Colonic mucosa (tissue), 4 donors: Measurements from ENCODE around the gene MACROD2. TPM values are rescaled to one million over a fixed set of nuclear protein-coding genes. Genes with fewer than 3 reads are reported as not detected.

Experiments
- DNase-seq: peaks from one replicate; pipeline ENCODE4 v3.0.0-alpha.2; 2020
- H3K27ac ChIP-seq: fragments of 200-600 bp; one replicate; pipeline ENCODE4 v1.8.0; 2021
- H3K27me3 ChIP-seq: fragments of 200-600 bp; one replicate; pipeline ENCODE4 v1.8.0; 2021
- H3K36me3 ChIP-seq: fragments of 200-600 bp; one replicate; pipeline ENCODE4 v1.8.0; 2021
- H3K4me1 ChIP-seq: fragments of 200-600 bp; one replicate; pipeline ENCODE4 v1.8.0; 2021; ENCODE audit warnings: mild to moderate bottlenecking
- H3K4me3 ChIP-seq: fragments of 200-600 bp; one replicate; pipeline ENCODE4 v1.8.0; 2021
- H3K9ac ChIP-seq, 2 donors: one replicate each; pipeline ENCODE4 v1.7.0; 2013; ENCODE audit warnings: control low read depth in 2 of 2, low read depth in 2 of 2, low read length in 2 of 2
- H3K9me3 ChIP-seq: fragments of 200-600 bp; one replicate; pipeline ENCODE4 v1.8.0; 2021
- CTCF ChIP-seq: fragments of 200-600 bp; IDR thresholded peaks from one replicate; pipeline ENCODE4 v1.8.0; 2022; ENCODE audit warnings: antibody characterized with exemption, mild to moderate bottlenecking
- intact Hi-C: fragments of 100-400 bp; cut with DNase I; formaldehyde crosslinking; loops from one replicate; pipeline ENCODE4 v1.14.1; 2022
- total RNA-seq, 2 donors: library from RNA; stranded (reverse); fragmentation: NEBNext Ultra II Directional in 1 of 2; extraction: Animal tissue kit (Norgen Biotek cat#: 25700) in 1 of 2; gene quantifications; one replicate each; pipeline ENCODE4 v1.2.1, GENCODE V29; 2021
- donor health status: healthy.
- donor health status: DM: no; HTN: no; CAD: no.
- donor health status: DM: no; HTN: no; CAD: no.

The MACROD2 gene
- total RNA-seq, 2 donors from 2014 or later: 3.2 to 3.3 TPM

GRCh38 chr20:14633507-14633906 is 638.2 kb downstream of the MACROD2 start:
- no peak for DNase-seq
- Histone ChIP-seq H3K27me3 (no peaks in the 10 kb centered on the region), H3K27ac (no peak overlapping the region), H3K9ac (no peak overlapping the region), H3K4me1 (no peaks in the 10 kb centered on the region), H3K9me3 (no peaks in the 10 kb centered on the region), H3K4me3 (no peak overlapping the region), H3K36me3 (no peaks in the 10 kb centered on the region)
- intact Hi-C loops: no loop called here
- TF ChIP-seq CTCF: no peak

GRCh38 chr20:14634665-14635064 is 639.3 kb downstream of the MACROD2 start:
- Histone ChIP-seq H3K9ac (no peak overlapping the region), H3K27ac (no peak overlapping the region), H3K4me3 (no peak overlapping the region), H3K9me3 (no peaks in the 10 kb centered on the region), H3K4me1 (no peaks in the 10 kb centered on the region), H3K36me3 (no peaks in the 10 kb centered on the region), H3K27me3 (no peaks in the 10 kb centered on the region)
- DNase-seq: no peak
- no peak for TF ChIP-seq CTCF
- intact Hi-C loops: no loop called here

DNA sequence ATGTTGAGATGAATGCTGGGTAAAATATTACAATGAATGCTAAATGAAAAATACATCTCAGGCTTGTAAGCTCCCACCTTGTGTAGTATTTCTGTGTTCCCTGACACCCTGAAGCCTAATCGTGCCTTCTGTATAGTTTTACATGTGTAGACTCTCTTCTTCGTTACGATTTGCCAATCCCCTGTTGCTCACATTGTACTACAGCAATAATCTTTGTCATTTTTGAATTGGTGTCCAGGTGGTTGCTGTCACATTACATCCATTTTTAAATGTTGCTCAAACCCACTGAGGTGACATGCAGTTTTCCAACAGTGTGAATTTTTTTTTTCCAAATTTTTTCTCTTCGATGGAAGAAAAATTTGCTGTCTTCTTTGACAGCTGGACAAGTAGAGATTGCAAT is 642.1 kb downstream of the MACROD2 start:
- no peak overlapping the region for H3K4me3 ChIP-seq
- H3K27me3 ChIP-seq: no peaks in the 10 kb centered on the region
- no peak overlapping the region for H3K27ac ChIP-seq
- no peaks in the 10 kb centered on the region for H3K9me3 ChIP-seq
- H3K9ac ChIP-seq: no peak overlapping the region
- H3K4me1 ChIP-seq: no peaks in the 10 kb centered on the region
- intact Hi-C loops: no loop called here
- no peak for TF ChIP-seq CTCF
- DNase-seq: no peak
- no peaks in the 10 kb centered on the region for H3K36me3 ChIP-seq

- no peak overlapping the region for H3K27ac ChIP-seq
- no peaks in the 10 kb centered on the region for H3K36me3 ChIP-seq
- no peaks in the 10 kb centered on the region for H3K4me1 ChIP-seq
- TF ChIP-seq CTCF: no peak
- H3K9me3 ChIP-seq: no peaks in the 10 kb centered on the region
- intact Hi-C loops: no loop called here
- no peak overlapping the region for H3K4me3 ChIP-seq
- no peak for DNase-seq
- H3K27me3 ChIP-seq: no peaks in the 10 kb centered on the region
- H3K9ac ChIP-seq: no peak overlapping the region
Measured at GRCh38 chr20:14643146-14643545, 647.8 kb downstream of the MACROD2 start.

GRCh38 chr20:14643556-14643955 is 648.2 kb downstream of the MACROD2 start:
- intact Hi-C loops: no loop called here
- TF ChIP-seq CTCF: no peak

More at GRCh38 chr20:14643556-14643955, 648.2 kb downstream of the MACROD2 start:
- H3K9ac ChIP-seq: no peak overlapping the region
- no peaks in the 10 kb centered on the region for H3K36me3 ChIP-seq
- H3K9me3 ChIP-seq: no peaks in the 10 kb centered on the region
- no peaks in the 10 kb centered on the region for H3K4me1 ChIP-seq
- no peaks in the 10 kb centered on the region for H3K27me3 ChIP-seq
- no peak overlapping the region for H3K27ac ChIP-seq
- no peak for DNase-seq
- H3K4me3 ChIP-seq: no peak overlapping the region
